GM12878 (cell line): ENCODE measurements around the gene CEP83.

ENCODE experiments used
- BCLAF1 ChIP-seq: fragments of 450-650 bp; IDR thresholded peaks from 2 replicates; pipeline ENCODE4 v1.6.1; 2017; ENCODE audit warnings: antibody characterized with exemption, mild to moderate bottlenecking, moderate library complexity
- BHLHE40 ChIP-seq, 2 experiments: fragments of 450-650 bp in 1 of 2; IDR thresholded peaks; 2 replicates each; pipeline ENCODE4 v1.6.1; 2011 to 2017; ENCODE audit warnings: low read depth in 2 of 2, borderline replicate concordance in 1 of 2, improper control_type of control experiment in 1 of 2, low read length in 1 of 2, mild to moderate bottlenecking in 1 of 2
- EZH2 ChIP-seq: IDR thresholded peaks from 2 replicates; pipeline ENCODE4 v1.6.1; 2012; ENCODE audit warnings: low read depth, mild to moderate bottlenecking, control low read depth, inconsistent platforms, low read length, borderline replicate concordance; ENCODE audit not compliant: control insufficient read depth
- FOXK2 ChIP-seq: fragments of 450-650 bp; IDR thresholded peaks from 2 replicates; pipeline ENCODE4 v1.6.1; 2017; ENCODE audit warnings: mild to moderate bottlenecking, moderate library complexity
- GATAD2B ChIP-seq: fragments of 450-650 bp; conservative IDR thresholded peaks from 2 replicates; pipeline ENCODE4 v1.6.1; 2017; ENCODE audit warnings: low read depth, mild to moderate bottlenecking, moderate library complexity
- IKZF1 ChIP-seq: fragments of 450-650 bp; conservative IDR thresholded peaks from 2 replicates; pipeline ENCODE4 v1.6.1; 2017; ENCODE audit warnings: antibody characterized with exemption, mild to moderate bottlenecking
- NKRF ChIP-seq: fragments of 450-650 bp; conservative IDR thresholded peaks from 2 replicates; pipeline ENCODE4 v1.6.1; 2017; ENCODE audit warnings: mild to moderate bottlenecking, moderate library complexity
- NR2F1 ChIP-seq: fragments of 450-650 bp; conservative IDR thresholded peaks from 2 replicates; pipeline ENCODE4 v1.6.1; 2017; ENCODE audit warnings: mild to moderate bottlenecking
- POLR2A ChIP-seq: IDR thresholded peaks from 2 replicates; pipeline ENCODE4 v1.6.1; 2011; ENCODE audit warnings: low read depth, mild to moderate bottlenecking, low read length
- POLR2AphosphoS5 ChIP-seq: IDR thresholded peaks from 2 replicates; pipeline ENCODE4 v1.6.1; 2011; ENCODE audit warnings: mild to moderate bottlenecking, low read length, inconsistent platforms
- TCF7 ChIP-seq: IDR thresholded peaks from 2 replicates; pipeline ENCODE4 v1.6.1; 2014; ENCODE audit warnings: antibody characterized with exemption, borderline replicate concordance
- TF ChIP-seq, protein P1 (sequence below), 3 experiments: IDR thresholded peaks in 2 of 3; conservative IDR thresholded peaks in 1 of 3; 2 replicates each; pipeline ENCODE4 v1.5.1; 2011; ENCODE audit warnings: low read depth in 3 of 3, low read length in 3 of 3, mild to moderate bottlenecking in 3 of 3, control low read depth in 2 of 3, moderate library complexity in 2 of 3, inconsistent platforms in 1 of 3, mixed read lengths in 1 of 3; ENCODE audit not compliant: control insufficient read depth in 2 of 3, insufficient read depth in 1 of 3; ENCODE audit errors: extremely low read depth in 1 of 3
- TF ChIP-seq, protein P2 (sequence below): IDR thresholded peaks from 2 replicates; pipeline ENCODE4 v1.6.1; 2012; ENCODE audit warnings: low read depth, low read length, improper control_type of control experiment
- TF ChIP-seq, protein P3 (sequence below): fragments of 150-350 bp; IDR thresholded peaks from 2 replicates; pipeline ENCODE4 v1.6.1; 2016; ENCODE audit warnings: low read depth, low read length

DNA sequence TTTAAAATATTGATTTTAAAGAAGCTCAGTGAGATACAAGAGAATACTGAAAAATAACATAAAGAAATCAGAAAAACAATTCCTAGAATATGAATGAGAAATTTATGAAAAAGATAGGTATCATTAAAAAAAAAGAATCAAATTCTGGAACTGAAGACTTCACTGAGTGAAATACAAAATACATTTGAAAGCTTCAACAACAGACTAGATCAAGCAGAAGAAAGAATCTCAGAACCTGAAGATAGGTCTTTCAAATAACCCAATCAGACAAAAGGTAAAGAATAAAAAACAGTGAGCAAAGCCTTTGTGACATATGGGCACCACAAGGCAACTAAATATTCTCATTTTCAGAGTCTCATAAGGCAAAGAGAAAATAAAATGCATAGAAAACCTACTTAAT, 29.4 kb downstream of the CEP83 start:
- TF ChIP-seq IKZF1 (no peak), NKRF (no peak), POLR2A (no peak), EZH2 (no peak), BCLAF1 (no peak), NR2F1 (no peak), TCF7 (no peak), BHLHE40 (IDR thresholded peaks at IDR 0.05; ENCODE audit: borderline replicate concordance in 1 of 2, low read depth in 2 of 2, low read length in 1 of 2) (no peak), FOXK2 (no peak), POLR2AphosphoS5 (no peak), GATAD2B (no peak)
- TF ChIP-seq, protein P1, sequence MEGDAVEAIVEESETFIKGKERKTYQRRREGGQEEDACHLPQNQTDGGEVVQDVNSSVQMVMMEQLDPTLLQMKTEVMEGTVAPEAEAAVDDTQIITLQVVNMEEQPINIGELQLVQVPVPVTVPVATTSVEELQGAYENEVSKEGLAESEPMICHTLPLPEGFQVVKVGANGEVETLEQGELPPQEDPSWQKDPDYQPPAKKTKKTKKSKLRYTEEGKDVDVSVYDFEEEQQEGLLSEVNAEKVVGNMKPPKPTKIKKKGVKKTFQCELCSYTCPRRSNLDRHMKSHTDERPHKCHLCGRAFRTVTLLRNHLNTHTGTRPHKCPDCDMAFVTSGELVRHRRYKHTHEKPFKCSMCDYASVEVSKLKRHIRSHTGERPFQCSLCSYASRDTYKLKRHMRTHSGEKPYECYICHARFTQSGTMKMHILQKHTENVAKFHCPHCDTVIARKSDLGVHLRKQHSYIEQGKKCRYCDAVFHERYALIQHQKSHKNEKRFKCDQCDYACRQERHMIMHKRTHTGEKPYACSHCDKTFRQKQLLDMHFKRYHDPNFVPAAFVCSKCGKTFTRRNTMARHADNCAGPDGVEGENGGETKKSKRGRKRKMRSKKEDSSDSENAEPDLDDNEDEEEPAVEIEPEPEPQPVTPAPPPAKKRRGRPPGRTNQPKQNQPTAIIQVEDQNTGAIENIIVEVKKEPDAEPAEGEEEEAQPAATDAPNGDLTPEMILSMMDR (IDR thresholded peaks at IDR 0.05 in 2 of 3, conservative IDR thresholded peaks at IDR 0.05 in 1 of 3; ENCODE audit: control insufficient read depth in 2 of 3, extremely low read depth in 1 of 3, insufficient read depth in 1 of 3, low read depth in 3 of 3, low read length in 3 of 3), result no peak
- TF ChIP-seq, protein P2, sequence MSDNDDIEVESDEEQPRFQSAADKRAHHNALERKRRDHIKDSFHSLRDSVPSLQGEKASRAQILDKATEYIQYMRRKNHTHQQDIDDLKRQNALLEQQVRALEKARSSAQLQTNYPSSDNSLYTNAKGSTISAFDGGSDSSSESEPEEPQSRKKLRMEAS, result no peak
- TF ChIP-seq, protein P3, sequence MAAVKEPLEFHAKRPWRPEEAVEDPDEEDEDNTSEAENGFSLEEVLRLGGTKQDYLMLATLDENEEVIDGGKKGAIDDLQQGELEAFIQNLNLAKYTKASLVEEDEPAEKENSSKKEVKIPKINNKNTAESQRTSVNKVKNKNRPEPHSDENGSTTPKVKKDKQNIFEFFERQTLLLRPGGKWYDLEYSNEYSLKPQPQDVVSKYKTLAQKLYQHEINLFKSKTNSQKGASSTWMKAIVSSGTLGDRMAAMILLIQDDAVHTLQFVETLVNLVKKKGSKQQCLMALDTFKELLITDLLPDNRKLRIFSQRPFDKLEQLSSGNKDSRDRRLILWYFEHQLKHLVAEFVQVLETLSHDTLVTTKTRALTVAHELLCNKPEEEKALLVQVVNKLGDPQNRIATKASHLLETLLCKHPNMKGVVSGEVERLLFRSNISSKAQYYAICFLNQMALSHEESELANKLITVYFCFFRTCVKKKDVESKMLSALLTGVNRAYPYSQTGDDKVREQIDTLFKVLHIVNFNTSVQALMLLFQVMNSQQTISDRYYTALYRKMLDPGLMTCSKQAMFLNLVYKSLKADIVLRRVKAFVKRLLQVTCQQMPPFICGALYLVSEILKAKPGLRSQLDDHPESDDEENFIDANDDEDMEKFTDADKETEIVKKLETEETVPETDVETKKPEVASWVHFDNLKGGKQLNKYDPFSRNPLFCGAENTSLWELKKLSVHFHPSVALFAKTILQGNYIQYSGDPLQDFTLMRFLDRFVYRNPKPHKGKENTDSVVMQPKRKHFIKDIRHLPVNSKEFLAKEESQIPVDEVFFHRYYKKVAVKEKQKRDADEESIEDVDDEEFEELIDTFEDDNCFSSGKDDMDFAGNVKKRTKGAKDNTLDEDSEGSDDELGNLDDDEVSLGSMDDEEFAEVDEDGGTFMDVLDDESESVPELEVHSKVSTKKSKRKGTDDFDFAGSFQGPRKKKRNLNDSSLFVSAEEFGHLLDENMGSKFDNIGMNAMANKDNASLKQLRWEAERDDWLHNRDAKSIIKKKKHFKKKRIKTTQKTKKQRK, result no peak
